HG03439 (cell line): ENCODE measurements around the gene PDE3B.

Experiments used
- ATAC-seq: cut with Tn5 transposase; IDR thresholded peaks from one replicate; pipeline ENCODE4 v1.9.1; 2021; ENCODE audit warnings: mild to moderate bottlenecking, moderate library complexity; ENCODE audit not compliant: unreplicated experiment

The PDE3B gene

DNA sequence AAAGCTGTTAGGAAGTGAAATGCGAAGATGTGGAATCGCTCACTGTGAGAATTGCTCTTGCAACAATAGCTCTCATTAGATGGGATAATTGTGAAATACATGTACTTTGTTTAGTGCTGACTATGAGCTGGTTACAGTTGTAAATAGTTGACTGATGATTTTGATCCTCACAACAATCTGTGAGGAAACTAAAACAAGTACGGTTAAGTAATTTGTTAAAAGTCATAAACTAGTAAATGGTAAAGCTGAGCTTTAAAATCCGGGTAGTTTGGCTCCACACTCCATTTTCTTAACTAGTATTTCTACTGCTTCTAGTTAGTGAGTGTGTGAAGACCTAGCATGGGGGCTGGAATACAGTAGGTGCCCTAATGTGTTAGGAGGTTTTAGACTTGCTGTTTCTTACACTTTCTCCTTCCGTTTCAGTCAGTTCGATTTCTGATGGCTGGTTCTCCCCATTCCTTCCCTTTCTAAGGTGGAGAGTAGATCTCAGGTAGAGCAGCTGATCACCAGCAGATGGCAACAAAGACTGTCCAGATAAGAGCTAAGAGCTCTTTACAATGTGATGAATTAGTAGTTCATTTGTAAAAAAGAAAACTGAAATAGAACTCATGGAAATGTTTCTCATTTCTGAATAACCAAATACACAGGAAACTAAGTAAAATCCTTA, 264.7 kb downstream of the PDE3B start:
- ATAC-seq, result peak; percentile 23

DNA sequence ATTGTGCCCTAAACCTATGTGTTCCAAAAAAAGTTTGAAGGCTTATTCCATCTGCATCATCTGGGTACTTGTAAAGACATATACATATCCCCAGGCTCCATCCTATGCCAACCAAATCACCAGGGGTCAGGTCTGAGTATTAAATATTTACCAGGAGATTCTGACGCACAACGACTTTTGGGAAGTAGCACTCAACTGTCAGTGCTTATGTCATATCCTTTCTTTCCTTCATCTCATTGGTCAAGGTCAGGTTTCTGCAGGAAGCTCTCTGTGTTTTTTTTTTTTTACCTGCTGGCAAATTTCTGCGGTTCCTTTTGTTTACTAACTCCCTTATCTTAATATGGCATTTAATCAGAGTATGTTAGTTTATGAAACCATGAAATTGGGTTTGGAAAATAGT, 270.9 kb downstream of the PDE3B start:
- ATAC-seq, result no peak

- no peak for ATAC-seq
Observed at GRCh38 chr11:14916403-14916802, 272.8 kb downstream of the PDE3B start.
